HG02970 (cell line): Measurements from ENCODE around the gene KATNAL1.
"Not testable (repeated sequence)": the region's sequence is repeated elsewhere in the genome, so short reads cannot be mapped to it uniquely, and the experiment has no call there.

ENCODE experiments used
- ATAC-seq: cut with Tn5 transposase; IDR thresholded peaks from one replicate; pipeline ENCODE4 v1.9.1; 2021; ENCODE audit warnings: mild to moderate bottlenecking, moderate library complexity, moderate number of reproducible peaks; ENCODE audit not compliant: unreplicated experiment, low FRiP score

The KATNAL1 gene

DNA sequence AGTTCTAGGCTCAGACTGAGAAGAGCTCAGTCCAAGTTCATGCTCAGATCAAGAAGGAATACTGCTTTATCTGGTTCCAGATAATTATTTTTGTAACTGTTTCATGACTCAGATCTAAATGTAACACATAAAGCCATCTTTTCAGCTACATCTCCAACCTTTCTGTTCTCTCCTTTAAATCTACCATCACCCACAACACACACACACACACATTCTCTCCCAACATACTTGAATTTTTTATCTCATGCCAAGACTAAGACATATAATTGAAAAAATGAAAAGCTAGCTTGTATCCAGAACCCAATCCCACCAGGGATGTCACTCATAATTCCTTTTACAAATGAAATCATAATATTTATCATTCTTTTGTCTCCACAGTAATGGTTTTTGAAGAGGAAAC lies 7.6 kb downstream of the KATNAL1 start:
- ATAC-seq: no peak

DNA sequence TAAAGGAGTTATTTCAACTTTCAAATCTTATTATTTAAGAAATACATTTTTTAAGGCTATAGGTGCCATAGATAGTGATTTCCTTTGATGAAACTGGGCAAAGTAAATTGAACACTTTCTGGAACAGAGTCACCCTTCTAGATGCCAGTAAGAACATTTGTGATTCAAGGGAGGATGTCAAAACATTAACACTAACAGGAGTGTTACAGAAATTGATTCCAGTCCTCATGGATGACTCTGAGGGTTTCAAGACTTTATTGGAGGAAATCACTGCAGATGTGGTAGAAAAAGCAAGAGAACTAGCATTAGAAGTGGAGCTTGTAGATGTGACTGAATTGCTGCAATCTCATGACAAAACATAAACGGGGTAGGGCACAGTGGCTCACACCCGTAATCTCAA lies 12.2 kb downstream of the KATNAL1 start:
- no peak for ATAC-seq

DNA sequence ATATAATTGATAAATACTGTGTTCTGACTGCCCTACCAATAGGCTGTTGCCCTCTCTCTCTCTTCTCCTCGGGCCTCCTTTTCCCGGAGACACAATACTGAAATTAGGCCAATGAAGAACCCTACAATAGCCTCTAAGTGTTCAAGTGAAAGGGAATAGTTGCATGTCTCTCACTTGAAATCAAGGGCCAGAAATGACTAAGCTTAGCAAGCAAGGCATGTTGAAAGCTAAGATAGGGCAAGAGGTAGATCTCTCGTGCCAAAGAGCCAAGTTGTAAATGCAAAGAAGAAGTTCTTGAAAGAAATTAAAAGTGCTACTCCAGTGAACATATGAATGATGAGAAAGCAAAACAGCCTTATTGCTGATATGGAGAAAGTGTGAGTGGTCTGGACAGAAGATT lies 13.3 kb downstream of the KATNAL1 start:
- no peak for ATAC-seq

DNA sequence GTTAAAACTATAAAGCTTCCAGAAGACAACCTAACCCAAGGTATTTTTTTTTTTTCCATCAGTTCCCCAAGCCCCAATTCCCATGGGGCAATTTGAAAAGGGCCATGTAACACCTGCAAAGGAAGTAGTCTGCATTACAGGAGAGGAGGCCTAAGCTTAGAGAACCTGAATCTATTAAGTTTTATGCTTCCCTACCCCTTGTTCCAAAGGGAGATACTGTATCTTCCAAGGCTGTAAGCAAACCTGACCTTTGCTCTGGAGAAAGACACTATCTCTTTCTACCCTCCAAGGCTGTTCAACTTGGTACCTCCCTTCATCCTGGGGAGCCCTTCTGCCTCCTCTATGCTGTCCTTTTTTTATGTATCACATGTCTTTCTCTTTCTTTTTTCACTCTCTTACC lies 15.0 kb downstream of the KATNAL1 start:
- no peak for ATAC-seq

DNA sequence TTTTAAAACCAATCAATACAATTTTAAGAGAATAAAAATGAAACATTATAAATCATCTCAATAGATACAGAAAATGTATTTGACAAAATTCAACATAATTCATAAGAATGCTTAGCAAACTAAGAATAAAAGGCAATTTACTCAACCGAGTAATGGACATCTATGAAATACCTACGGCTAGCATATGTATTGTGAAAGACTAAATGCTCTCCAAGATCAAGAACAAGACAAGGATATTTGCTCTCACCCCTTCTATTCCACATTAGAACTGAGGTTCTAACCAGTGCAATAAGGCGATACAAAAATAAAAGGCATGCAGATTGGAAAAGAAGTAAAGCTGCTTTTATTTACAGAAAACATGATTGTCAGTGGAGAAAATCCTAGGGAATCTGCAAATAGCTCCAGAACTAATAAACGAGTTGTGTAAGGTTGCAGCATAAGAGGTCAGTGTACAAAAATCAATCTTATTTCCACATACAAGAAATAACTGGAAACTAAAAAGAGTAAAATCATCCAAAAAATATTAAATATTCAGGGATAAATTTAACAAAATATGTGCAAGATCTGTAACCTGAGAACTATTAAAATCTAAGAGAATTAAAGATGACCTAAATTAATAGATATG lies 16.4 kb downstream of the KATNAL1 start:
- ATAC-seq: no peak

DNA sequence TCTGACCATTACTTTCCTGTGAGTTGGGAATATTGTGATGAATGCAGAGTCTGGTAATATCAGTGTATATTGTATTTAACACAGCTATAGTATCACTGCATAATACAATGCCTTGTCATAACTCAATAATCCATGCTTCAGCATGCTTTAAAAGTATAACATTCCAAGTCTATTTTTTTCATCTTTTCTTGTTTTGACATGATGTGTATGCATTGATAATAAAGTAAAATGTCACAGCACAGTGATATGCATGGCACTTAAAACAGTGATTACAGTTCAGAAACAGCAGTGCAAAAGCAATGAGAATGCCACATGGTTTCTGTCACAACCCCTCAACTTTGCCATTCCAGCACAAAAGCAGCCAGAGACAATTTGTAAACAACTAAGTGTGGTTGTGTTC lies 17.8 kb downstream of the KATNAL1 start:
- no peak for ATAC-seq

DNA sequence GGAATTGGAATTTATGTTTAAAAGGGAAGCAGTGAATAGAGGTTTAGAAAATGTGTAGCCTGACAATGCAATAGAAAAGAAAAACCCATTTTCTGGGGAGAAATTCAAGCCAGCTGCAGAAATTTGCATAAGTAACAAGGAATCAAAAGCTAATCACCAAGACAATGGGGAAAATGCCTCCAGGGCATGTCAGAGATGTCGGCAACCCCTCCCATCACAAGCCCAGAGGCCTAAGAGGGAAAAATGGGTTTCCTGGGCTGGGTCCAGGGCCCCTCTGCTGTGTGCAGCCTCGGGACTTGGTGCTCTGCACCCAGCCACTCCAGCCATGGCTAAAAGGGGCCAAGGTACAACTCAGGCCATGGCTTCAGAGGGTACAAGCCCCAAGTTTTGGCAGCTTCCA lies 21.3 kb downstream of the KATNAL1 start:
- not testable (repeated sequence) for ATAC-seq

DNA sequence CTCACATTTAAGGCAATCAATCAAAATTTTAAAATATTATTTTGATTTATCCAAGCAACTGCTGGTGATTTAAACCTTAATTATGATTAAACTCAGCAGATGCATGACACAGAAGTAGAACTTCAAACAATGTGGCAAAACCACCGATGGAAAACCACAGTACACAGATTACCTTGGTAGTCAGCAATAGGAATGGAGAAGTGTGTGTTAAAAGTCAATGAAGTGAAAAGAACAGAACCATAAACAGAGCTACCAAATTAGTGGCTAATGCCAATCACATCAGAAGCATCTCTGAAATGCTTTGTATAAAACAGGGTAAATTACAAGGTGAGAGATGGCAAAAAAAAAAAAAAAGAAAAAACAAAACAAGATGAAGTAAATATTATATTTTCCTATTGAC lies 31.2 kb downstream of the KATNAL1 start:
- ATAC-seq: no peak

DNA sequence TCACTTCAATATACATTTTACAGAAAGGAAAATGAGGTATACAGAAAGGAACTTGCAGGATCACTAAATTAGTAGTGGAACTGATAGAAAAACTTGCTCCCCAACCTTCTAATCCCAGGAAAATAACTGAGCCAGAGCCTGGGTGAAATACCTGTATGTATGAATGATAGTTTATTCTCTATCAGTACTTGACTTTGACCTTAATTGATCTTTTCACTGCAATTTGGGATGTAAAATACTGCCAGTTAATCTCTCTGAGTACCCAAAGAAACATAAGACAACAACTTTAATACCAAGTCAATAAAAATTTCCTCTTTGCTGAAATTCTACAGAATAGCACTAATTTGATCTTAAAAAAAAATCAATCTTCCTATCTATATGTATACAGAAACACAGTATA lies 33.3 kb downstream of the KATNAL1 start:
- ATAC-seq: no peak

DNA sequence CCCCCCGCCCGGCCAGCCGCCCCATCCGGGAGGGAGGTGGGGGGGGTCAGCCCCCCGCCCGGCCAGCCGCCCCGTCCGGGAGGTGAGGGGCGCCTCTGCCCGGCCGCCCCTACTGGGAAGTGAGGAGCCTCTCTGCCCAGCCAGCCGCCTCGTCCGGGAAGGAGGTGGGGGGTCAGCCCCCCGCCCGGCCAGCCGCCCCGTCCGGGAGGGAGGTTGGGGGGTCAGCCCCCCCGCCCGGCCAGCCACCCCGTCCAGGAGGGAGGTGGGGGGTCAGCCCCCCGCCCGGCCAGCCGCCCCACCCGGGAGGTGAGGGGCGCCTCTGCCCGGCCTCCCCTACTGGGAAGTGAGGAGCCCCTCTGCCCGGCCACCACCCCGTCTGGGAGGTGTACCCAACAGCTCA lies 37.3 kb downstream of the KATNAL1 start:
- not testable (repeated sequence) for ATAC-seq

DNA sequence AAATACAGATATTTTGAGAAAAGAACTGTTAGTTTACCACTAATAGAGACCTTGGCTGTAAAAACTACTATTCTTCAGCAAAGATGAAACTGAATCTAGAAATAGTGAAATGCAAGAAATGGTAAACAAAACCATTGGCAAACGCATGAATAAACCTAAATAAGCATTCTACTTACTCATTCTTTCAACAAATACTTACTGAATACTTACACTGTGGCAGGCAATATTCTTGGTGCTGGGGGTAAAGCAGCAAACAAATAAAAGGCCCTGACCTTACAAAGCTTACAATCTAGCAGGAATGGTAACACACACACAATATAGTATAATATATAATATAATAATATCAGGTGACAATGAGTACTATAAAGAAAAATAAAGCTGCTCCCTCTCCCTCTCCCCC lies 38.7 kb downstream of the KATNAL1 start:
- ATAC-seq: no peak

DNA sequence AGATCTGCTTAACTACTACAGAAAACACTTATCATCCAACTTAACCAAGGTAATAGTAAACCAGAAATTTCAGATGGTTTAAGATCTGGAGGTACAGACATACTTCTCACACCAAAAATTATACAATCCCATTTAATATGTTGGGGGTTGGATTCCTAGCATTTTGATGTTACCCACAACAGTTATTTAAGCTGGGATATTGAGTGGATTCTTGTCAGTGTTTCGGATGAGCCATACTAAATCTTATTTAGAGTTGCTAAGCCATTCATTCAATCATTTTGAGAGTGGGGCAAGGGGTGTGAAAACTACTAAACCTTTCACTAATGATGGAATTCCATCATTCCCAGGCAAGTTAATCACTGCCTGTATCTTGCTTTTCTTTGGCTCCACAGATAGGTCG lies 40.6 kb downstream of the KATNAL1 start:
- ATAC-seq: no peak

DNA sequence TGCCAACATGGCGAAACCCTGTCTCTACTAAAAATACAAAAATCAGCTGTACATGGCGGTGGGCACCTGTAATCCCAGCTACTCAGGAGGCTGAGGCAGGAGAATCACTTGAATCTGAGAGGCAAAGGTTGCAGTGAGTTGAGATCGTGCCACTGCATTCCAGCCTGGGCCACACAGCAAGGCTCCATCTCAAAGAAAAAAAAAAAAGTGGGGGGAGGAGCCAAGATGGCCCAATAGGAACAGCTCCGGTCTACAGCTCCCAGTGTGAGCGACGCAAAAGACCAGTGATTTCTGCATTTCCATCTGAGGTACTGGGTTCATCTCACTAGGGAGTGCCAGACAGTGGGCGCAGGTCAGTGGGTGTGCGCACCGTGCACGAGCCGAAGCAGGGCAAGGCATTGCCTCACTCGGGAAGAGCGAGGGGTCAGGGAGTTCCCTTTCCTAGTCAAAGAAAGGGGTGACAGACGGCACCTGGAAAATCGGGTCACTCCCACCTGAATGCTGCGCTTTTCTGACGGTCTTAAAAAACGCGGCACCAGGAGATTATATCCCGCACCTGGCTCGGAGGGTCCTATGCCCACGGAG lies 48.1 kb downstream of the KATNAL1 start:
- ATAC-seq: not testable (repeated sequence)

DNA sequence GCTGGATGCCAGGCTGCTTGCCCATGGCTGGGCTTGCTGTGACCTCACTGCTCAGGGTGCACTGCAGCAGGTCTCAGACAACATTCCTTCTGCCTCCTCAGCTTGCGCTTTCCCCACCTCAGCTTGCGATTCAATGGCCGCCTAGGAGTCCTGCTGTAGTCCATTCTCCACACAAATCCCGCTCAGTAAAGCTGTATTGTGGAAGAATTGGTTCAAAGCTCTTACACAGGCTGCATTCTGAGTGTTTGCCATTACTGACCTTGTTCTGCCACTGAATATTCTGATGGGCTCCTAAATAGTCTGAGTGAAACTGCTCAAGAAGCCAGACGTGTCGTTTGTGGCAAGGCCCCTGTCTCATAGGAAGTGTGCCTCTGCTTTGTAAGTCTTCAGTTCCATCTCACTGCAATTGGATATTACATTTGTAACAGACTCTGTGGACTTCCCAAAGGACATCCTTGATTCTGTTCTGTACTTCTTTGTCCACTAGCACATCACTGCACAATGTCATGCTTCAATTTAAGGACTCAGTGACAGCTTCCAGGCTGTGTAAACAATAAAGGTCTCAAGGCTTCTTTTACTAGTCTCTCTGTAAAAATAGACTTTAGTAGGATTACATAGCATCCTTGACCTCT lies 49.8 kb downstream of the KATNAL1 start:
- no peak for ATAC-seq

DNA sequence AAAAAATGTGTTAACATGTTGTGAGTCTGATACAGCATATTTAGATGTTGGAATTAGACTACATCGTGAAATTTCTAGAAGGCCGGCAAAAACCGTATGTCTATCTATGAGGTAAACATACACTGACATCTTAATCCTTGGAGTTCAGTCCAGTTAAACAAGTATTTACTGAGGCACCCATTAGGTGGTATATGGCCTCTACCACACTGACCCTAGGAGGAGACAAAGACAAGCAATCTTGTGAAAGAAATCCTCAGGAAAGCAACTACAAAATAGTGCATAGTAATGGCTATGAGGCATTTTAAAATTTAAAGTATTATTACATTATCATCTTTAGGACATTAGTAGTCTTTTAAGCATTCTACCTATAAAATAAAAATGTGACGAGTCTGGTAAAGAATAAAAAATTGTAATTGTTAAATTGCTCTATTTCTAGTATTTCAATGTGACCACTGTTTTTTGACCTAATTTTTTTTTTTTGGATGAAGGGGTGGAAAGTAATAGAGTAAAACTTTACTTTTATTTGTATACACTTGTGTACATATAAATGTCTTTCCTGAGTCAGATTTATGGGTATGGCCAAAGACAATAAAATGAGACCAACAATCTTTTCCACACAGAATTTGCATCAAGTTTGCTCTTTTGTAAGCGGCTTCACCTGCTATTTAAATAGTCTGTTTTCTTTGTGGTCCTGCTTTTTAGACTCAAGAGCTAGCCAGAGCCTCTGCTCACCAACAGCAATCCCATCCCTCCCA lies 50.5 kb downstream of the KATNAL1 start:
- ATAC-seq: no peak

DNA sequence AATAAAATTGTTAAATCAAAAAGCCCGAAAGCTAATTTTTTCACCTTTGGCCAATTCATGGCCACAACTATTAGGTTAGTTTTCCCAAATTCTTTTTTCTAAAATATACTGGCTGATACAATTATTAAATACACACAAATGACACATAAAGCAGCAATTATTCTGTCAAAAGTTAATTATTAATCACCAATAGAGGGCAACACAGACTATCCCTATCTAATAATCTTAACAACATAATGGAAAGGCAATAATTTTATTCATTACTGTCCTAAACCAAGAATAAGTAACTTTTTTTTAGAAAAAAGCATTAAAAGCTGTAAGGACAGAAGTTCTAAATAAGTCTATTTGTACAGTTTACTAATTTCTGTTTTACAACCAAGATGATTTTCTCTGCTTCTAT lies 51.7 kb downstream of the KATNAL1 start:
- no peak for ATAC-seq

DNA sequence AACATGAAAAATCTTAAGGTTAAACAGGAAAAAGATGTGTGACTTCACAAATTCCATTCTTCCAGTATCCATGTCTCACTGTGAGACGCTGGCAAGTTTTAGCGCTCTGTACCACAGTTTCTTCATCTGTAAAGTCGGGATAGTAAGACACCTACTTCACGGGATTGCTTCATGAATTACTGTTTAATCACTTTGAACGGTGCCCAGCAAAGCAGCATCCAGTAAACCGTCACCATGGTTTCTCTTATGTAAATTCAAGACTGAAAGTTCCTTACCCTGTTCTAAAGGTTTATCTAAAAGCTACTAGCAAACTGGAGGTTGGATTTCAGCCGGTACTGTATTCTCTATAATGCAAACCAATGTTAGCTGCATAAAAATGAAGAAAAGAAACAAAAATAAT lies 53.5 kb downstream of the KATNAL1 start:
- ATAC-seq: no peak

DNA sequence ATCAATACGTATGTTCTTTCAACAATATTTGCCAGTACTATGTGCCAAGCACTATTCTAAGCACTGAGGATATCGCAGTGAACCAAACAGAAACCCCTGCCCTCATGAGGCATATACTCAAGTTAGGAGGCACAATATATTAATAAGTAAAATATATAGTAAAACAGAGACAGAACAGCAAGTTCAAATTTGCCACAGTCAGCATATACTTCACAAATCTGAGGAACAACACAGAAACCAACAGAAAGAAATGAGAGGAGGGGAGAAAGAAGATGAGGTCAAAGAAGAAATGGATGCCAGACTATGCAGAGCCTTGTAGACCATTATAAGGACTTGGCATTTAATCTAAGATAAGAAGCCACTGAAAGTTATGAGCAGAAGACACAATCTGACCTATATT lies 59.9 kb downstream of the KATNAL1 start:
- no peak for ATAC-seq

DNA sequence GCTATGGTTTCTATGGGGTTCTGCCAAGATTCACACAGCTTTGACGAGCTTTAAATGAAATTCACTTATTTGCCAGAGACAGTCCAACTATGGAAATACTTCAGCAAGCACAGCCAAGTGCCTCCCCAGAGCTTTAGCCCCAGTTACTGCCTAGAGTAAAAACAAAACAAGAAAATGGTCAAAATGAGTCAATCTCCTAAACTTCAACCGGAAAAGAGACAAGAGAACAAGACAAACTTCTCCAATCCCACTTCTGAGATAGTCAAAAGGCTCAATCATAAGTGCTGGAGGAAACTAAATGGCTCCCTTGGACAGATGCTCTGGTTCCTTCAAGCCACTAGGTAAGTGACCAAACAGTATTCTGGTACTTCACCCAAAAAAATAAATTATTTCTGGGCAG lies 65.8 kb downstream of the KATNAL1 start:
- peak; percentile 66 for ATAC-seq

DNA sequence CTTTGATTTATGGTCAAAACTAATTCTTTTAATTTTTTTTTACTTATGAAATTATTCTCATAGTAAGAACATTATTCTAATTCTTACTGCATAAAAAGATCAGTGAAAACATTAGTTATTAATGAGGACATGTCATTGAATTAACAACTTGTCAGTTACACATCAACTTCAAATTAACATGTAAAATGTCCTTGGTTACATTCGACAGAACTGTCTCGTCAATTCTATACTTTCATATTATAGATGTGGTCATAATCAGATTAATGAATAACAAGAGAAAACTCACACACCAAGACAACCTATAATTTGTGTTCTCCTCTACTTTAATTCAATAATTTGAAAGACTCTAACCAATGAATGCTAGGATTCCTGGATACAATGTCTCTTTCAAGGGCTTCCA lies 66.7 kb downstream of the KATNAL1 start:
- no peak for ATAC-seq

DNA sequence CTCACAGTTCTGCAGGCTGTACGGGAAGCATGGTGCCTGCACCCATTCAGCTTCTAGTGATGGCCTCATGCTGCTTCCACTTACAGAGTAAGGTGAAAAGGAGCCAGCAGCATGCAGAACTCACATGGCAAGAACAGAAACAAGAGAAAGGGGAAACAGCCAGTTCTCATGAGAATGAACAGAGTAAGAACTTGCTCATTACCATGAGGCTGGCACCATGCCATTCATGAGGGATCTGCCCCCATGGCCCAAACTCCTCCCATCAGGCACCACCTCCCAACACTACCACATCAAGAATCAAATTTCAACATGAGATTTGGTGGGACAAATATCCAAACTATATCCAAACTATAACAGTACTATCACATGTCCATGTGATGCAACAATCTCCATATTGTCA lies 72.1 kb downstream of the KATNAL1 start:
- ATAC-seq: no peak
